RPMI8226 (cell line): Measurements from ENCODE around the gene RALGPS1.

Experiments
- DNase-seq: peaks from one replicate; pipeline ENCODE4 v3.0.0-alpha.2; 2015

The RALGPS1 gene

GRCh38 chr9:127198587-127198986 lies 284.0 kb downstream of the RALGPS1 start:
- DNase-seq: no peak

DNA sequence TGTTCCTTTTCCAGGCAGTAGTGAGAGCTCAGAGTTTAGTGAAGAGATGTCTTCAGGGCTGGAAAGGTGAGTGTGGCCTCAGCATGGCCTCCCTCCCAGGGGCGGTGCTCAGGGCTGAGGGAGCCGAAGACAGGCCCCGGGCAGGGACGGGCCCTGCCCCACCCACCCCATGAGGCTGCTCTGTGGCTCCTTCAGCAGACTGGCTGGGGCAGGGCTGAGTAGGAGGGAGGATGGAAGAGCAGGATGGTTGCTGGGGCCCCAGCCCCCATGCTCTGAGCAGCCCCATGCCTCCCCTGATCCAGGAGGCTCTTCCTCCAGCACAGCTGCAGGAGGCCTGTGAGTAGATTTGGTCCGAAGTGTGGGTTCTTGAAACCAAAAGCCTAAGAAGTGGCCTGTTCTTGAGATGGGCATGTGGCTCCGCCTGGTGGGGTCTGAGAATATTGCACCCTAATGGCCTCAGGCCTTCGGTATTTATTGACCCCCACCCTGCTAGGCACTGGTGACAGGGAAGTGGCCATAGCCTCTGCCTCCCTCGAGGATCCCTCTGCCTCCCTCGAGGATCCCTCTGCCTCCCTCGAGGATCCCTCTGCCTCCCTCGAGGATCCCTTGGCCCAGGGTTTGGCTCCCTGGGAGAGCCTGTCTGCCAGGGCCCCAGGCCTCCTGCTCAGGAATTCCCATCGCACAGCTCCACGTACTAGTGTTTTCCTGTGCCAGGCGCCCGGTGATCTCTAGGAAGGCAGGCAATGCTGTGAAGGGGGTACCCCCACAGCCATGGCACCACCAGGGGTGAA lies 284.6 kb downstream of the RALGPS1 start:
- DNase-seq: peak; percentile 87

DNA sequence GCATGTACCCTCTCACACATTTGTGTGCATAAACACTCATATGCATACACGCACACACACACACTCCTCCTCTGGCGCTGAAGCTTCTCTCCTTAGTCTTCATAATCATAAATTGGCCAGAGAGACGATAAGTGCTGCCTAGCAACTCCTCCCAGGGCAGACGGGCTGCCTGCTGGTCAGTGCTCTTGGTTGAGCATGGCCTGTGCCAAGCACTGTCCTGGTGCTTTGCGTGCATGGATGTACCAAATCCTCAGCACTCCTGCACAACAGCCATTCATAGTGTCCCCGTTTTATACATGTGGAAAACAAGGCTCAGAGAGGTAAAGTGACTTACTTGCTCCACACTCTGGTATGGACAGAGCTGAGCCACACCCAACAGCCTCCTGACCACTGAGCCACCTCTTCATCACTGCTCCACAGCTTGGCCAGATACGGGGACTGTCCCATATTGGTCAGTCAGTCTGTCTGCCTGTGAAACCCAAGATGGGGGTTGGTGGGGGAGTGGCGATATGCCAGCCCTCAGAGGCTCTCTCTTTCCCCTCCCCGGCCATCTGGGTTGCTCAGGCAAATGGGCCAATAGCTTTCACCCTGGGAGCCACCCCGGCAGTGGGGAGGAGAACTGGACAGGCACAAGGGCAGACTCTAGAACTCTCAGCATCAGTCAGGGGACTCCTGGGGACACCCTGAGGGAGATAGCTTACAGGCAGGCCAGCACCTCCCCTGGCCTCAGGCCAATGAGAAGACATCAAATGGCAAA lies 285.7 kb downstream of the RALGPS1 start:
- no peak for DNase-seq

- DNase-seq: no peak
Measured at GRCh38 chr9:127201071-127201541, 286.5 kb downstream of the RALGPS1 start.

DNA sequence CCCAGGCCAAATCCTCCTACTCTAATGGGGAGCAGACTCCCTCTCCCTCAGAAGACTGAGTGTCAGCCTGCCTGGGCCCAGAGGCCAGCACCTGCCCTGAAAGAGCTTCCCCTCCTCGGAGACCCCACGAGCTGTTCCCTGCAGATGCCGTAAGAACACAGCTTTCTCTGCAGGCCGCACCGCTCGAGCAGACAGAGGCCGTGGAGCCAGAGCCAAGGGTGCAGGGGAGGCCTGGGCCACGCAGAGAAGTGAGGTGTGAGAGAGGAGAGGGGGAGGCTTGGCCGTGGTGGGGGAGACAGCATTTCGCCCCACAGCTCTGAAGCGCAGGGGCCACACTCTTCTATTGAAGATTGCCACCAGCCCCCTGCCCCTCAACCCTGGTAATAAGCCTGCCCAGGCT lies 287.1 kb downstream of the RALGPS1 start:
- DNase-seq: no peak

DNA sequence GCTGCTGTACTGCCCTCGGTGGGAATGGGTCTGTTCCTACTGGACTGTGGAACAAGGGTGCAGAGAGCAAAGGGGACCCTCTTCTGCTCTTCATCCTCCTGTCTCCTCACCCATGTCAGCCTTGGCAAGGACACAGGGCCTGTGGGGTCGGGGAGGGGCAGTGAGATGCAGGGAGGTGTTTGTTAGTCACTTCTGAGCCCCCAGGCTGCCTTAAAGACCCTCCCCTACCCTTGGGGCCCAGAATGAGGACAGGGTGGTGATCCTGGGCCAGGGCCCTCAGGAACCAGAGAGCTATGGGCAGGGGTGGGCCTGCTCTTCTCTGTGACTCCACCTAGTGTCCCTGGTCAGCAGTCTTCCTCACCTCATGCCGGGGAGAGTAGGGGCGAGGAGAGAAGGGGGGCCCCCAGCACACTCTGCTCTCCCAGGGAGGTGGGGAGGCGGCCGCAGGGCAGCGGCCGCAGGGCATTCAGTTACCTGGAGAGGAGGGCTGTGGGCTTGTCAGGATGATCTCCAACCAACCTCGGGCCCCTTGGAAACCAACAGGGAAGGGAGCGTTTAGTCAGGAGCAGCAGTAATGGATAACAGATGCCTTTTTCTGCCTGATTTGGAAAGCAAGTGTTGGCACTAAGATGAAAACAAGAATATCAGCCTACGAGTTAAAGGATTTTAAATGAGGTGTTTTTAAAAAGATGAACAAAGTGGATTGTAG lies 288.0 kb downstream of the RALGPS1 start:
- no peak for DNase-seq

DNA sequence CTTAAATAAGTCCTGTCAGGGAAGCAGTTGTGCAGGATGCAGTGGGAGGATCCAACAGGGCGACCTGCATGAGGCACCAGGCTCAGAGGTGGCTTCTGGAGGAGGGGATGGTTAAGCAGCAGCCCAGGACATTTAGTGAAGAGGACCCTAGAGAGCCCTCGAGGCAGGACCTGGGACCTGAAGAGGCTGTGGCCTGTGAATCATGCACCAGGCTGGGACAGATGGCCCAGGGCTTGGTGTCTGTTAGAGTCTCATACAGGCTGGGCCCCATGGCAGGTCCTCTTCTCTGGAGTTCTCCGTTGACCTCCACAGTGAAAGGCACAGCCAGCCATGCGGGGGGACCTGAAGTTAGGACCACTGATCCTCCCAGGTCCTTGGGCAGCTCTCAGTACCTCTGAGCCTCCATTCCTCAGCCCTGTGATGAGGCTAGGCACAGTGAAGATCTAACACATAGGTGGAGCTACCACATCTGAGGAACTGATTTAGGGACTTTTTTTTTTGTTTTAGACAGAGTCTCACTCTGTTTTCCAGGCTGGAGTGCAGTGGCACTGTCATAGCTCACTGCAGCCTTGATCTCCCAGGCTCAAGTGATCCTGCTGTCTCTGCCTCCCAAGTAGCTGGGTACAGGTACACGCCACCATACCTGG lies 289.2 kb downstream of the RALGPS1 start:
- DNase-seq: no peak

GRCh38 chr9:127204771-127205470 lies 290.3 kb downstream of the RALGPS1 start:
- no peak for DNase-seq

- no peak for DNase-seq
Measured at GRCh38 chr9:127205952-127206351, 291.4 kb downstream of the RALGPS1 start.

- no peak for DNase-seq
Measured at GRCh38 chr9:127206666-127207065, 292.1 kb downstream of the RALGPS1 start.

- no peak for DNase-seq
Measured at GRCh38 chr9:127207734-127208410, 293.3 kb downstream of the RALGPS1 start.

GRCh38 chr9:127208416-127208815 lies 293.8 kb downstream of the RALGPS1 start:
- no peak for DNase-seq

GRCh38 chr9:127209220-127209619 lies 294.6 kb downstream of the RALGPS1 start:
- DNase-seq: no peak

DNA sequence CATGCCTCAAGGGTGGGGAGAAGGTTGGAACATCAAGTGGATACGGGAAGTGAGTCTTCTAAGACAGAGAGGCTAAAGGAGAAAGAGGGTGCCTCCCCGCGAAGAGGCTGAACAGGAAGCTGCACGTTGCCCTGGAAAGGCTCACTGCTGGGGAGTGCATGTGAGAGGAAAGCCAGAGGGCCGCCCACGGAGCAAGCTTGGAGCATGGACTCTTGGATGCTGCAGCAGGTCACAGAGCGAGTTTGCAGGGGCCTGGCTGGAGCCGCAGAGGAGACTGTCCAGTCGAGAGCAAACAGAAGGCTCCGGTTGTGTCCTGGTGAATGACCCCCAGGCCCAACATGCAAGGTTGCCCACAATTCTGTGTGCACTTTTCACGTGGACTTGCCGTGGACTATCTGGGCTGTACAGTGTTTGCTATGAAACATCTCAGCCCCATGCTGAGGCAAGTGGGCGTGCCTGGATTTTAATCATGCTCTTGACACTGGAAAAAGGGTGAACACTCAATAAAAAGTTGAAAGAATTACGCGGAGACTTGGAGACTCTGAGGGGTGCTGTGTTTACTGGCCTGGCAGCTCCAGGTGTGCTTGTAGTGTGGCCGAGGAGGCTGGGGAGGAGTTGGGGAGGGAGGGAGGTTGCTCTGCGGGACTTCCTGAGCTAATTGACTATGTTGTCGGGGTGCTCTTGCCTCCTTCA lies 295.5 kb downstream of the RALGPS1 start:
- no peak for DNase-seq

DNA sequence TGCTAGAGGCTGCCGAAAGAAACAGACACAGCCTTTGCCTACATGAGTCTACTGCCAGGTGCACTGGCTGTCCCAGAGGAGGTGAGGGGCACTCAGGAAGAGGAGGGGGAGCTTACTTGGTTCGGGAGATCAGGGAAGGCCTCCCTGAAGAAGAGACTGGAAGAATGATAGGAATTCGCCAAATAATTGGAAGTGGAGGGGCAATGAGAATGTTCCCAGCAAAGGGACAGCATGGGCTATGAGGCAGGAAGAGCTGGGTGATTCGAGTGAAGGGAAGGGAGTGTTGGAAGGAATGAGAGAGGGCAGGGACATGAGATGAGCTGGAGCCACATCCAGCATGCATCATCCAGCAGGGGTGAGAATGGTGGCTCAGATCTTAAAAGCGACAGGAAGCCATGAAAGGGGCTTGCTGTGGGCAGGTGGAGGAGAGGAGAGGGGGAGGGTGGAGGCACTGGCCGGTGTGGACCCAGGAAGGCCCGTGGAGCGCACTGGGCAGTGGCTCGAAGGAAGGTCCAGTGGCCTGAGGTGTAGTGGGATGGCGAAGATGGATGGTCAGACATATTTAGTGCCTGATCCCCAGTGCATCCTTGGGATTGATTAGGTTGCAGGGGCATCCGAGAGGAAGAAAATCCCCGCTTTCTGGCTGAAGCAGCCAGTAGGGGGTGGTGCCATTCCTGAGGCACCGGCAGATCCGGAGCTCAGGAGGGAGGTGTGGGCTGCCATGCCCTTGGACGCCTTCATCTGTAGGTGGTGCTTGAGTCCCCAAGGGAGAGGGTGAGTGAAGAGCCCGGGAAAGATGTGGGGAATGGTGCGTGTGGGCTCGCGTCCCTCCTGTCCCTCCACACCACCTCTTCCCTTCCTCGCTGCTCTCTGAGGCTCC lies 296.5 kb downstream of the RALGPS1 start:
- no peak for DNase-seq

DNA sequence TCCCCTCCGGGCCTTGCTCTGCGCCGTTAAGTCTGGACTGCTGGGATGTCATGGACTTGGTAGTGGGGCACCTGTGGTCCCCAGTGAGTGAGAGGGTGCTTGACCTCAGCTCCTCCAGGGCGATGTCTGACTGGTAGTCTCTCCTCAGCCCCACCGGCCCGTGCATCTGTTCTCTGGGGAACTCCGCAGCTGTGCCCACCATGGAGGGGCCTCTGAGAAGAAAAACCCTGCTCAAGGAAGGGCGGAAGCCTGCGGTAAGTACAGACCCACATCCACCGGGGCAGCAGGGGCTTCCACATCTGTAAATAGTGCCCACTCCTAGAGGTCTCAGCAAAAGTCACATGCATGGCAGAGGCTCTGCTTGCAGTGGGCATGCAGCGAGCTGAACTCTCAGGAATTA lies 297.4 kb downstream of the RALGPS1 start:
- DNase-seq: no peak

DNA sequence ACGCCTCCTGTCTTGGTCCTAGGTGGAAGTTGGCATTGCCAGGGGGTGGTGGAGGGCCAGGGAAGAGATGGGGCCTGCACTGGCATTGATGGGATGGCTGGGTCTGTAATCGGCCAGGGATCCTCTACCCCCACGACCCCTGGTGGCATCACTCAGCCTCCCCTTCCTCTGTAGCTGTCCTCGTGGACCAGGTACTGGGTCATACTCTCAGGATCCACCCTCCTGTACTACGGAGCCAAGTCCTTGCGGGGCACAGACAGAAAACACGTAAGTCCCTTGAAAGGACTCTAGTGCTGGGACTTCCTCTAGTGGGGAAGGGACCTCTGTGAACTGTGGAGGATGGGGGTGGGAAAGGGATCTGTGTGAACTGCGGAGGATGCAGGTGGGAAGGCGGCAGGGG lies 297.9 kb downstream of the RALGPS1 start:
- DNase-seq: no peak

DNA sequence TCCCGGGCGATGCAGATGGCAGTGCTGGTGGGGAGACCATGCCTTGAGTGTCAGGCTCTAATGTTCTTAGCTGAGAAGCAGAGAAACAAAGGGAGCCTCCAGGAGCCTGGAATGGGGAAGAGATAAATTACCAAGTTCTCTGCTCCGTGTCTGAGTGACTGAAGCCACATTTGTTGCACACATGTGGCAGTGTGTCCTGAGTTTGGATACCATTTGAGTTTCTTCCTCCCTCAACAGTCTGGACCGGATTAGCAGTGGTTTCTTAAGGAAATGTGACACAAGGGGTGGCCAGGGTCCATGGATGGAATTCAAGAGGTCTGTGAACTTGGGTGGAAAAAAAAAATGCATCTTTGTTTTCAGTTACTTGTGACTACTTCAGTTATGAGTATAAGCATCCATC lies 299.3 kb downstream of the RALGPS1 start:
- DNase-seq: no peak

DNA sequence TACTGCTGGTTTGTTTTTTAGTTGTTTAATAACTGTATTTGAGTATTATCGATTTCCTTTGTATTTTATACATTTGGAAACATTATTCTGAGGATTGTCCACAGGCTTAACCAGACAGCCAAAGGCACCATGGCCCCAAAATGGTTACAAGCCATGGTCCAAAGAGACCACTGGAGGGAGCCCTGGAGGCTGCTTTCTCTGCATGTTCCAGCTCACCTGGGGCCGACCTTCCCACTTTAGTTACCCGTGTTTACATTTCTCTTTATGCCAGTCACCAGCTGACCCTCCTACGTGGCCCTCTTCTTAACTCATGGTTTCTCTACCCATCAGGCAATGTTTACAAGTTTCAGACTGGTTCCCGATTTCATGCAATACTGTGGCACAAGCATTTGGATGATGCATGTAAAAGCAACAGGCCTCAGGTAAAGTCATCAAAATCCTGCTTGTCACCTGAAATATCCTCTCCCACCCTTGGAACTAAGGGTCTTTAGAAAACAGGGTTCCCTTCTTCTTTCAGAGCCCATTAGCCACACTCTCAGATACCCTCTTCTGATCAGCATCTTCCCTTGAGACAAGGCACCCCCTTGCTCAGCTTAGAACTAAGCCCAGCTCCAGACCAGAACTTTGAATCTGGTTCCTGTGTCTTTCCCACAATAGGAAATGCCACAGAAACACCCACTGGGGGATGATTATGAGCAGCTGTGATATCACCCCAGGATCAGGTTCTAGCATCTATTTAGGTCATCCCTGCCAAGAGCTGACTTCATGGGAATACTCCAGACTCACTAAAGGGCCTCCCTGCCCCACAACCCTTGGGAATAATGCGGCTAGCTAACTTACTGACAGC lies 300.1 kb downstream of the RALGPS1 start:
- DNase-seq: peak; percentile 82
